ENCODE results near the gene PLXNA4. TPM values are rescaled to one million over a fixed set of nuclear protein-coding genes. Genes with fewer than 3 reads are reported as not detected.

Gene PLXNA4
- total RNA-seq = 0.32 and 7.9 TPM in 2 replicates

GRCh38 chr7:132575982-132576720 is at the start of gene PLXNA4:
PLXNA4 (minus strand) TSS chr7:132576470; CDS start chr7:132508693, 67,777 bp downstream.

